HG03378 (cell line): ENCODE results near the gene GDF9.

Source experiments
- ATAC-seq: cut with Tn5 transposase; IDR thresholded peaks from one replicate; pipeline ENCODE4 v1.9.1; 2021; ENCODE audit warnings: mild to moderate bottlenecking, moderate library complexity; ENCODE audit not compliant: unreplicated experiment

GDF9 gene

GRCh38 chr5:132866342-132867045 is at the start of gene GDF9, which contains the start of gene UQCRQ:
Gene GDF9 (minus strand): TSS chr5:132866469. CDS start chr5:132864533, 1,936 bp downstream.
Gene UQCRQ (plus strand): TSS chr5:132866642. CDS start chr5:132866882, 240 bp downstream.
- peak; percentile 98 for ATAC-seq

GRCh38 chr5:132915681-132916080 is 49.4 kb upstream of the GDF9 start:
- no peak for ATAC-seq

DNA sequence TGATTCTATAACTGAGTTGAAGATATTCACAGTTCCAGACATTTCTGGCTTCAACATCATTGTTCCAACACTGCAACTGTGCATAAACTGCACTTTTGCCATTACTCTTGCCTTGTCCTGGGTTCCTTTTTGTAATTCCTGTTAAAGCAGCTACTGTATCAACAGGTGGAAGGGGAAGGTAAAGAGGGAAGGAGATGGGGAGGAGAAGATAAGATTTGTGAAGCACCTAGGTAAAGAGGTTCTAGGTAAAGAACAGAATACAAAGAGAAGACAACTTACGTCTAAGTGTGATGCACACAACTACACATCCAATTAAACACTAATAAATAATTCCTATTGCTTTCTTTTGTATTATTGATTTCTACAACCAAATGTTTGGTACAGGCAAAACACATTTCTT is 43.4 kb upstream of the GDF9 start:
- ATAC-seq = no peak

- no peak for ATAC-seq
These were observed 40.9 kb upstream of the GDF9 start for GRCh38 chr5:132907161-132907560.

DNA sequence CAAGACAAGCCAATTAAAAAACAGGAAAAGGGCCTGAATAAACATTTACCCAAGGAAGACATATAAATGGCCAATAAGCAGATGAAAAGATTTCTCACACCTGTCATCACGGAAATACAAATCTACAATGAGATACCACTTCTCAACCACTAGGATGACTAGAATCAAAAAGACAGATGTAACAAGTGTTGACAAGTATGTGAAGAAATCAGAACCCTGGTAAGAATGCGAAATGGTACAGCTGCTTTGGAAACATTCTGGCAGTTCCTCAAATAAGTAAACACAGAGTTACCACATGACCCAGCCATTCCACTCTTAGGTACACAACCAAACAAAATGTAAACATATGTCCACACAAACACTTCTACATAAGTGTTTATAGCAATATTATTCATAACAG is 39.7 kb upstream of the GDF9 start:
- ATAC-seq = no peak

- no peak for ATAC-seq
These were observed 35.5 kb upstream of the GDF9 start for GRCh38 chr5:132901730-132902129.

DNA sequence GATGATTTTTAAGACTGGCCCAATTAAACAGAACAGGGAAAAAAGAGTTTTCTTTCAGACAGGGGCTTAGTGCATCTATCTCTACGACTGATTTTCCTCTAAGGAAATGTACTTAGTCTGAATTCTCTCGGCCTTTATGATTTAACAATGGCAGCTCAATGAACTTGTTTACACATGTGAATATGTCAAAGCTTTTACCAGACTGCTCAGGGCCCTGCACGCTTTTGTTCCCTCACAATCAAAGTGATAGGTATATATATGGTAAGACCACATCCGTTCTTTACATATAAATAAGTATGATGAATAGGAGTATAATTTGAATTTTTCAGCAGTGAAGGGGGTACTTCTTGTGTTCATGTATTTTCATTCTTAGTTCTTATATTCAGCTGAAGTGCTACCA is 34.8 kb upstream of the GDF9 start:
- ATAC-seq = no peak

DNA sequence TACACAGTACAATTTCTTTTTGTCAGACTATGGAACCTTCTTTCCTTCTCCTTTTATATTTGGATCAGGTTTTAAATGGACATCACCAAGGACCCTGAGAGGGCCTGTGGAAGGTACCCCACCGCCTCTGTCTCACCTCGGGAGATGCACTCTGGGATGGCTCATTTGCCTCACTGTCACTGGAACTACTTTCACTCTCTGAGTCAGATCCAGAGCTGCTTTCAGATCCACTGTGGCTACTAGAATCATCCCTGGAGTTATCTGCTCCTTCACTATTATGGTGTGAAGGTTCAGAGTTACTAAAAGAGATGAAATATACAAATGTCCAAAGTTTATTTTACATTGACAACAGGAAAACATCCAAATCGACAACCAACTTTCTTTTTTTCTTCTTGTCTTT is 31.8 kb upstream of the GDF9 start:
- no peak for ATAC-seq

- ATAC-seq = no peak
These were observed 30.4 kb upstream of the GDF9 start for GRCh38 chr5:132896685-132897084.

DNA sequence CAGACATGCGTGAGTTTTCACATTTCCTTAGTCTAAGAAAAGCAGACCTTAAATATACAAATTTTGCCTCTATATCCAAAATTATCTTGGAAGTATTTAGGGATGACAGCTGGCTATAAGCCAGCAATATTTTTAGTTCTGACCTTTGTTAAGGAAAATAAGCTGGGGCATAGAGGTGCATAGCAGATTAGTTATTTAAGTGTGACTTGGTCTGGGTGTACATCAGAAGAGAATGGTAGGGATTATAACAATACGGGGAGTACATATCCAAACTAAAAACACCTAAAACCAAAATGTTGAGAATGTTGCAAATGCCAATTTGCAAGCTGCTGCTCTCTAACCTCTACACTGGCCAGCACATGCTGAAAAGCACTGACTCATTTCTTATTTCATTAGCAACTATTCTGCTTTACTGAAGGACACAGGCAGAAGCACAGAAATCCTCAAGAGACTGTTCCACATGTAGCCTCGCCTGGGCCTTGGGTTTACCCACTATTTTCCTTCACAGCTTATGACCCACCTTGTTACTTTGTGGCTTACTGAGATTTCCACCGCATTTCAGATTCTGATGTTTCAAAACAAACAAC is 29.5 kb upstream of the GDF9 start:
- ATAC-seq = no peak

DNA sequence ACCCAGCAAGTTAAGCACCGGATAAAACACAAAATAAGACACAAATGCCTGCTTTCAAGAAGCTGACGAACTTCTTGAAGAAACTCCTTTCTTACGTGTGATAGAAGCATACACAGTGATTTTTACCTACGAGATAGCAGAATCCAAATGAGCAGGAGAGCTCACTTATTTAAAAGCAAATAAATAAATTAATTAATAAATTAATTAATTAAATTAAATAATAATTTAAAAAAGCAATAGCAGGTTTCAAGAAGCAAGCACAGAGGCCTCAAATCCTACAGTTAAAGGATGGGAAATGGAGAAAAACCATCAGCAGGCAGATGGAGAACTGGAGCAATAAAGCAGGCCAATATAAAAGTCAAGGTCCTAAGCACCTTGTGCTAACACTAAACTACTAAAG is 24.5 kb upstream of the GDF9 start:
- ATAC-seq = no peak

- ATAC-seq = no peak
These were observed 23.2 kb upstream of the GDF9 start for GRCh38 chr5:132889501-132889900.

GRCh38 chr5:132887283-132887682 is 21.0 kb upstream of the GDF9 start:
- no peak for ATAC-seq

- ATAC-seq = no peak
These were observed 20.0 kb upstream of the GDF9 start for GRCh38 chr5:132886064-132886823.

DNA sequence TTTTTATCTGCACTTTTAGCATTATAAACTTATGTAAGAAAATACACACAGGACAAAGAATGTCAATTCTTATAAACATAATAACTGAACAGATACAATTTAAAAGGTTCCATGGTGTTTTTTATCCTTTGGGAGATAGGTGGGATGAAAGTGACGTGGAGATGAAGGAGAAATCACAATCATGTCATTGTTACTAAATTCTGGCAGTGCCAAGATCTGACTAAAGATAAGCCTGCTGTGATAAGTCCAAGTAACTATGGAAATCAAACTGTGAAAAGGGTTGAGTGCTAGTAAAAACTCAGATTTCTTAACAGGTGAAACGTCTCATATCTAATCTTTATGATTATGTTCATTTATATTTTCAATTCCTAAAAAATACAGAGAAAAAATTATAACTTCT is 18.3 kb upstream of the GDF9 start:
- ATAC-seq = no peak

DNA sequence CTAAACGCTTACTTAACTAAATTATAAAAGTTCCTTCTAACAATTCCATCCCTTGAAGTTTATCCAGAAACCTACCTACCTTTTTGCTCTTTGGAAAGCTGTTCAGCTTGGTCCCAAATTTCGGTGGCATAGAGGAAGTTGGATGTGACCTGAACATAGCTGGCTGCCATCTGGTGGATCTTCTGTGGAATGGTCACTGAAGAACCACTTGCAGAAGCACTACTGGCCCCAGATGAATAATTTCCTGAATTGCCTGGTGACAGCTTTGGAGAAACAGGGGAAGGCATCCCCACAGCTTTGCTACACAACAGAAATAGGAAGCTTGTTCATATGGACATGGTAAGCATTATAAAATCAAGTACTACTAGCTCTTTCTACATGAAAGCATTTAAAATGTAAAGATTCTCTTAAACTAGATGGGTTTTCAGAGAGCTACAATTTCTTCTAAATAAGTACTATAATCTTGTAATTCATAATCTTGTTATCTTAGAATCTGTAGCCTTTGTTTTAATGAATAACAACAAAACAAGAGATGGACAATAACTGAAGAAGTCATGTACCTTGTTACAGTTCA is 17.1 kb upstream of the GDF9 start:
- ATAC-seq = no peak

DNA sequence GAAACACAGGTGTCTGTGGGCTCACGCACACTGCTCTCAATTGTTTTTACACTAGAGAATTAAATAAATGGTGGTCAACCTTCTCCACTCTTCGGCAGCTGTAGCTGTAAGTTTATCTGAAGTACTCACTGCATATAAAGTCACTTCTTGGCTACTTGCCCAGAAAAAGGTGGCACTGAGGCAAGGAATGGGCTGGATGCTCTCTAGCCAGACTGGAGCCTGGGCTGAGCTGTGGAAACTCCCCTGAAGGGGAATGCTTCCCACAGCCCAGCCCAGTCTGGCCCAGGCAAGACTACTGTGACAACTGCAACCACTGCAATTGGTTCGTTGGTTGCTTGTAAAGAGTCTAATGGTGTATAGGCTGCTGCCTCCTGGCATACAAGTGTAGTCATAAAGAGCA is 11.7 kb upstream of the GDF9 start:
- no peak for ATAC-seq

DNA sequence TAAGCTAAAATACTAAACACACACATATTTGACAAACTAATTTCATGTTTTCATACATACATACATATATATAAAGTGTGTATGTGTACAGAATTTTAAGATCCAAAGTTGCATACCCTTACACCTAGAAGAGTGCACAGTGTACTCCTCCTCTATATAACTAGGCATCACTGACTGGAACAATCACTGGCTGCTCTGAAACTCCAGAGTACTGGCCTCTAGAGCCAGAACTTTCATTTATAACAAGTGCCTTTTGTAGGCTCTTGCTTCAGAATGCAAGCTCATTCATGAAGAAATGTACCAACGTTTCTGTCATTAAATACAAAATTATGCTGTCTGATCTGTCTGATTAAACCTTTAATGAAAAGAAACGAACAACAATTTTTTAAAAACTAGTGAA is 11.2 kb upstream of the GDF9 start:
- no peak for ATAC-seq

- ATAC-seq = no peak
These were observed 9.9 kb upstream of the GDF9 start for GRCh38 chr5:132876020-132876759.

- ATAC-seq = no peak
These were observed 7.6 kb upstream of the GDF9 start for GRCh38 chr5:132873930-132874271.
